Neural cell (in vitro differentiated cells): ENCODE data around the gene TRIM59. TPM values are rescaled to one million over a fixed set of nuclear protein-coding genes. Genes with fewer than 3 reads are reported as not detected.

ENCODE experiments used
- H2AFZ ChIP-seq: fragments of 200-600, 300-800 bp; sonication (generic), shearing (Covaris generic); 2 replicates; pipeline ENCODE4 v1.6.0; 2014; ENCODE audit warnings: low read depth, mild to moderate bottlenecking, antibody characterized with exemption, low read length, moderate library complexity
- H3F3A ChIP-seq: fragments of 200-600 bp; shearing (Covaris generic); 2 replicates; pipeline ENCODE4 v1.6.1; 2016; ENCODE audit warnings: mild to moderate bottlenecking, moderate library complexity, mixed read lengths, antibody characterized with exemption, low read length; ENCODE audit not compliant: insufficient read depth, poor library complexity, severe bottlenecking
- H3K27ac ChIP-seq: fragments of 200-600, 300-800 bp; sonication (generic), shearing (Covaris generic); 2 replicates; pipeline ENCODE4 v1.5.1; 2014; ENCODE audit warnings: mild to moderate bottlenecking, low read length, moderate library complexity
- H3K27me3 ChIP-seq: fragments of 300-800, 200-600 bp; sonication (generic), shearing (Covaris generic); 2 replicates; pipeline ENCODE4 v1.6.0; 2014; ENCODE audit warnings: mild to moderate bottlenecking, low read depth, low read length, moderate library complexity; ENCODE audit not compliant: insufficient read depth
- H3K36me3 ChIP-seq: fragments of 300-800, 200-600 bp; sonication (generic), shearing (Covaris generic); 2 replicates; pipeline ENCODE4 v1.5.1; 2014; ENCODE audit warnings: mild to moderate bottlenecking, antibody characterized with exemption, low read length, moderate library complexity; ENCODE audit not compliant: insufficient read depth
- H3K4me2 ChIP-seq: fragments of 300-800, 200-600 bp; sonication (generic), shearing (Covaris generic); 2 replicates; pipeline ENCODE4 v1.6.0; 2014; ENCODE audit warnings: mild to moderate bottlenecking, low read length
- H3K4me3 ChIP-seq: fragments of 300-800, 200-600 bp; sonication (generic), shearing (Covaris generic); 2 replicates; pipeline ENCODE4 v1.5.1; 2014; ENCODE audit warnings: mild to moderate bottlenecking, low read length, moderate library complexity
- H3K79me2 ChIP-seq: fragments of 200-600 bp; shearing (Covaris generic); replicated peaks from 2 replicates; pipeline ENCODE4 v1.6.0; 2014; ENCODE audit warnings: mild to moderate bottlenecking, low read length, moderate library complexity; ENCODE audit not compliant: insufficient read depth
- H3K9ac ChIP-seq: fragments of 300-800, 200-600 bp; sonication (generic), shearing (Covaris generic); 2 replicates; pipeline ENCODE4 v1.6.1; 2016; ENCODE audit warnings: mild to moderate bottlenecking, low read length, mixed read lengths
- H3K9me2 ChIP-seq: fragments of 200-600 bp; shearing (Covaris generic); 2 replicates; pipeline ENCODE4 v1.6.1; 2016; ENCODE audit warnings: mild to moderate bottlenecking, low read length, mixed read lengths; ENCODE audit not compliant: insufficient read depth
- H3K9me3 ChIP-seq: fragments of 200-600, 300-800 bp; sonication (generic), shearing (Covaris generic); 2 replicates; pipeline ENCODE4 v1.6.1; 2016; ENCODE audit warnings: mild to moderate bottlenecking, mixed run types, low read length, moderate library complexity, mixed read lengths
- H4K20me1 ChIP-seq: fragments of 200-600 bp; shearing (Covaris generic); 2 replicates; pipeline ENCODE4 v1.6.1; 2016; ENCODE audit warnings: mild to moderate bottlenecking, mixed run types; ENCODE audit not compliant: insufficient read depth
- EZH2 ChIP-seq: fragments of 200-600, 300-800 bp; shearing (Covaris generic), sonication (generic); IDR thresholded peaks from 2 replicates; pipeline ENCODE4 v1.6.1; 2014; ENCODE audit warnings: antibody characterized with exemption, low read length, borderline replicate concordance, mild to moderate bottlenecking; ENCODE audit not compliant: insufficient read depth, poor library complexity, severe bottlenecking
- RAD21 ChIP-seq: fragments of 450-650 bp; conservative IDR thresholded peaks from 2 replicates; pipeline ENCODE4 v1.6.1; 2014; ENCODE audit warnings: antibody characterized with exemption, mild to moderate bottlenecking, moderate library complexity
- REST ChIP-seq: IDR thresholded peaks from 2 replicates; pipeline ENCODE4 v1.6.1; 2012; ENCODE audit warnings: borderline replicate concordance
- SMC3 ChIP-seq: fragments of 450-650 bp; conservative IDR thresholded peaks from 2 replicates; pipeline ENCODE4 v1.6.1; 2014; ENCODE audit warnings: antibody characterized with exemption, mild to moderate bottlenecking, moderate library complexity; ENCODE audit not compliant: poor library complexity
- polyA plus RNA-seq: library from polyadenylated mRNA; depleted of rRNA; stranded (reverse); fragments of >200 nt; gene quantifications from 2 replicates; pipeline ENCODE4 v1.2.3, GENCODE V29; 2014
- small RNA-seq, 3 experiments: library from RNA; depleted of rRNA; stranded (forward); fragments of <200 nt; gene quantifications; one replicate each; pipeline ENCODE3, GENCODE V24; 2012
- TF ChIP-seq, protein P1 (sequence below): fragments of 450-650 bp; IDR thresholded peaks from 2 replicates; pipeline ENCODE4 v1.5.1; 2014; ENCODE audit warnings: antibody characterized with exemption, mild to moderate bottlenecking, moderate library complexity; ENCODE audit not compliant: poor library complexity, severe bottlenecking

Gene TRIM59
- polyA plus RNA-seq, 1 donor from 2014 or later, result 0.53 TPM

GRCh38 chr3:160390565-160391138 is 58.9 kb downstream of the TRIM59 start:
- no peaks in the 10 kb centered on the region for H3K9me2 ChIP-seq
- no peak overlapping the region for H2AFZ ChIP-seq
- no peaks in the 10 kb centered on the region for H3K9me3 ChIP-seq
- TF ChIP-seq EZH2 (no peak), RAD21 (no peak), REST (no peak), SMC3 (no peak)
- TF ChIP-seq, protein P1, sequence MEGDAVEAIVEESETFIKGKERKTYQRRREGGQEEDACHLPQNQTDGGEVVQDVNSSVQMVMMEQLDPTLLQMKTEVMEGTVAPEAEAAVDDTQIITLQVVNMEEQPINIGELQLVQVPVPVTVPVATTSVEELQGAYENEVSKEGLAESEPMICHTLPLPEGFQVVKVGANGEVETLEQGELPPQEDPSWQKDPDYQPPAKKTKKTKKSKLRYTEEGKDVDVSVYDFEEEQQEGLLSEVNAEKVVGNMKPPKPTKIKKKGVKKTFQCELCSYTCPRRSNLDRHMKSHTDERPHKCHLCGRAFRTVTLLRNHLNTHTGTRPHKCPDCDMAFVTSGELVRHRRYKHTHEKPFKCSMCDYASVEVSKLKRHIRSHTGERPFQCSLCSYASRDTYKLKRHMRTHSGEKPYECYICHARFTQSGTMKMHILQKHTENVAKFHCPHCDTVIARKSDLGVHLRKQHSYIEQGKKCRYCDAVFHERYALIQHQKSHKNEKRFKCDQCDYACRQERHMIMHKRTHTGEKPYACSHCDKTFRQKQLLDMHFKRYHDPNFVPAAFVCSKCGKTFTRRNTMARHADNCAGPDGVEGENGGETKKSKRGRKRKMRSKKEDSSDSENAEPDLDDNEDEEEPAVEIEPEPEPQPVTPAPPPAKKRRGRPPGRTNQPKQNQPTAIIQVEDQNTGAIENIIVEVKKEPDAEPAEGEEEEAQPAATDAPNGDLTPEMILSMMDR, result no peak
- no peaks in the 10 kb centered on the region for H3F3A ChIP-seq
- H3K4me3 ChIP-seq, result no peak overlapping the region
- no peaks in the 10 kb centered on the region for H3K36me3 ChIP-seq
- no peak overlapping the region for H3K9ac ChIP-seq
- no peak overlapping the region for H3K27ac ChIP-seq
- peaks cover 11% of the 10 kb centered on the region for H3K79me2 ChIP-seq
- H3K4me2 ChIP-seq, result no peak overlapping the region
- H3K27me3 ChIP-seq, result no peaks in the 10 kb centered on the region
- no peaks in the 10 kb centered on the region for H4K20me1 ChIP-seq

Small RNA genes within 50 kb of the gene (small RNA-seq; reads per million reads assigned to genes)
- 3,432 to 4,443 (median 3,758) reads per million in 3 experiments for gene MIR15B
- 10.0 to 21.3 (median 18.6) reads per million in 3 experiments for gene MIR16-2
- 0 to 0.16 (median 0) reads per million in 3 experiments for gene RNU7-136P

Other genes with a start within 250 kb of the TRIM59 start
- gene C3orf80, start 224.4 kb downstream of the TRIM59 start, polyA plus RNA-seq, result 0.57 and 0.68 TPM in 2 replicates
- 59.9 and 61.0 TPM in 2 replicates for gene IFT80, start 50.6 kb downstream of the TRIM59 start, polyA plus RNA-seq
- gene SMC4, start 50.1 kb downstream of the TRIM59 start, polyA plus RNA-seq, result 17.4 and 27.8 TPM in 2 replicates
- gene KPNA4, start 115.8 kb upstream of the TRIM59 start, polyA plus RNA-seq, result 20.7 and 23.1 TPM in 2 replicates
- gene ARL14, start 227.4 kb upstream of the TRIM59 start, polyA plus RNA-seq, result not detected in 2 replicates